Smooth muscle cell (in vitro differentiated cells): ENCODE measurements around the gene EMB. TPM values are rescaled to one million over a fixed set of nuclear protein-coding genes. Genes with fewer than 3 reads are reported as not detected.
"Not testable (repeated sequence)": the region's sequence is repeated elsewhere in the genome, so short reads cannot be mapped to it uniquely, and the experiment has no call there.

Experiments used
- DNase-seq: peaks from one replicate; lab custom pipeline; 2025; ENCODE audit not compliant: unreplicated experiment; lab: John Stamatoyannopoulos, UW
- H2AFZ ChIP-seq: fragments of 200-600 bp; sonication (generic); 2 replicates; pipeline ENCODE4 v1.6.0; 2016; ENCODE audit warnings: antibody characterized with exemption, low read depth, mild to moderate bottlenecking
- H3F3A ChIP-seq: fragments of 200-600 bp; sonication (generic); 2 replicates; pipeline ENCODE4 v1.6.0; 2017; ENCODE audit warnings: antibody characterized with exemption, low read depth
- H3K27ac ChIP-seq: fragments of 200-600 bp; sonication (generic); 2 replicates; pipeline ENCODE4 v1.5.1; 2016; ENCODE audit warnings: low read depth, mild to moderate bottlenecking
- H3K27me3 ChIP-seq: fragments of 200-600 bp; sonication (generic); 2 replicates; pipeline ENCODE4 v1.6.1; 2016; ENCODE audit warnings: low read depth, mild to moderate bottlenecking
- H3K36me3 ChIP-seq: fragments of 200-600 bp; sonication (generic); 2 replicates; pipeline ENCODE4 v1.5.1; 2016; ENCODE audit warnings: low read depth
- H3K4me1 ChIP-seq: fragments of 200-600 bp; sonication (generic); 2 replicates; pipeline ENCODE4 v1.5.1; 2016; ENCODE audit warnings: low read depth
- H3K4me2 ChIP-seq: fragments of 200-600 bp; sonication (generic); 2 replicates; pipeline ENCODE4 v1.6.0; 2016; ENCODE audit warnings: mild to moderate bottlenecking
- H3K4me3 ChIP-seq: fragments of 200-600 bp; sonication (generic); 2 replicates; pipeline ENCODE4 v1.5.1; 2016; ENCODE audit warnings: mild to moderate bottlenecking
- H3K79me2 ChIP-seq: fragments of 200-600 bp; sonication (generic); 2 replicates; pipeline ENCODE4 v1.6.0; 2016; ENCODE audit warnings: low read depth, mild to moderate bottlenecking
- H3K9ac ChIP-seq: fragments of 200-600 bp; sonication (generic); 2 replicates; pipeline ENCODE4 v1.6.0; 2016; ENCODE audit warnings: low read depth
- H3K9me3 ChIP-seq: fragments of 200-600 bp; sonication (generic); replicated peaks from 2 replicates; pipeline ENCODE4 v1.5.1; 2016; ENCODE audit warnings: low read depth
- H4K20me1 ChIP-seq: fragments of 200-600 bp; sonication (generic); 2 replicates; pipeline ENCODE4 v1.6.0; 2016; ENCODE audit warnings: low read depth
- WGBS: methylation state at CpG from one replicate; pipeline ENCODE4 v1.1.7; 2016; ENCODE audit warnings: low lambda C conversion rate; 5-methylcytosine and 5-hydroxymethylcytosine counted together
- polyA plus RNA-seq: library from polyadenylated mRNA; unstranded; fragments of >200 nt; fragmentation: Nextera tagmentation; extraction: Ambion mirVana; gene quantifications from 2 replicates; pipeline ENCODE4 v1.2.1, GENCODE V29; 2016
- total RNA-seq: library from RNA; depleted of rRNA; stranded (reverse); fragments of >200 nt; gene quantifications from 2 replicates; pipeline ENCODE4 v1.2.3, GENCODE V29; 2014
- TF ChIP-seq, protein P1 (sequence below): fragments of 200-600 bp; sonication (generic); IDR thresholded peaks from 2 replicates; pipeline ENCODE4 v1.5.1; 2017; ENCODE audit warnings: borderline replicate concordance, mild to moderate bottlenecking, antibody characterized with exemption; ENCODE audit not compliant: insufficient read depth, poor library complexity, severe bottlenecking

The EMB gene
- total and polyA plus RNA-seq, 2 experiments from 2014 or later, result 6.6 to 19.5 TPM

DNA sequence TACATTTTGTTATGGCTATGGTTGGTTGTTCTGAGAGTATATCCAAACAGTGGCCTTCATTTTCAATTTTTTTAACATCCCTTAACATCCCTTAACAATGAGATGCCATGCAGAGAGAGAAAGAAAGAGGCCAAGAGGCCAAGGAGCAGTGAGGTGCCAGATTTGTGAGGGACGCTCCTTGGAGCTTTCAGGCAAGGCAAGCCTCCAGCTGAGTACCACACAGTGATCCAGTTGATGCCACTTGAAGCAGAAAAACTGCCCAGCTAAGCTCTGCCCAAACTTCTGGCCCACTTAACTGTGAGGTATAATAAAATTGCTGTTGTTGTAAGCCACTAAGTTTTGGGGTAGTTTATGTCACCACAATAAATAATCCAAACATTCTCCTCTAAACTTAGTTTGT, 22.6 kb upstream of the EMB start:
- TF ChIP-seq, protein P1, sequence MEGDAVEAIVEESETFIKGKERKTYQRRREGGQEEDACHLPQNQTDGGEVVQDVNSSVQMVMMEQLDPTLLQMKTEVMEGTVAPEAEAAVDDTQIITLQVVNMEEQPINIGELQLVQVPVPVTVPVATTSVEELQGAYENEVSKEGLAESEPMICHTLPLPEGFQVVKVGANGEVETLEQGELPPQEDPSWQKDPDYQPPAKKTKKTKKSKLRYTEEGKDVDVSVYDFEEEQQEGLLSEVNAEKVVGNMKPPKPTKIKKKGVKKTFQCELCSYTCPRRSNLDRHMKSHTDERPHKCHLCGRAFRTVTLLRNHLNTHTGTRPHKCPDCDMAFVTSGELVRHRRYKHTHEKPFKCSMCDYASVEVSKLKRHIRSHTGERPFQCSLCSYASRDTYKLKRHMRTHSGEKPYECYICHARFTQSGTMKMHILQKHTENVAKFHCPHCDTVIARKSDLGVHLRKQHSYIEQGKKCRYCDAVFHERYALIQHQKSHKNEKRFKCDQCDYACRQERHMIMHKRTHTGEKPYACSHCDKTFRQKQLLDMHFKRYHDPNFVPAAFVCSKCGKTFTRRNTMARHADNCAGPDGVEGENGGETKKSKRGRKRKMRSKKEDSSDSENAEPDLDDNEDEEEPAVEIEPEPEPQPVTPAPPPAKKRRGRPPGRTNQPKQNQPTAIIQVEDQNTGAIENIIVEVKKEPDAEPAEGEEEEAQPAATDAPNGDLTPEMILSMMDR, result no peak
- H3K79me2 ChIP-seq, result no peaks in the 10 kb centered on the region
- no peak overlapping the region for H2AFZ ChIP-seq
- H3K27me3 ChIP-seq, result no peaks in the 10 kb centered on the region
- no peaks in the 10 kb centered on the region for H3K9me3 ChIP-seq
- no peaks in the 10 kb centered on the region for H3F3A ChIP-seq
- no peak overlapping the region for H3K9ac ChIP-seq
- WGBS, result 89% methylated on average over 1 of the region's 1 CpG
- no peak overlapping the region for H3K27ac ChIP-seq
- no peak overlapping the region for H3K4me3 ChIP-seq
- H4K20me1 ChIP-seq, result no peaks in the 10 kb centered on the region
- no peak overlapping the region for H3K4me2 ChIP-seq
- H3K36me3 ChIP-seq, result no peaks in the 10 kb centered on the region
- H3K4me1 ChIP-seq, result peaks cover 6% of the 10 kb centered on the region
- DNase-seq, result no peak

DNA sequence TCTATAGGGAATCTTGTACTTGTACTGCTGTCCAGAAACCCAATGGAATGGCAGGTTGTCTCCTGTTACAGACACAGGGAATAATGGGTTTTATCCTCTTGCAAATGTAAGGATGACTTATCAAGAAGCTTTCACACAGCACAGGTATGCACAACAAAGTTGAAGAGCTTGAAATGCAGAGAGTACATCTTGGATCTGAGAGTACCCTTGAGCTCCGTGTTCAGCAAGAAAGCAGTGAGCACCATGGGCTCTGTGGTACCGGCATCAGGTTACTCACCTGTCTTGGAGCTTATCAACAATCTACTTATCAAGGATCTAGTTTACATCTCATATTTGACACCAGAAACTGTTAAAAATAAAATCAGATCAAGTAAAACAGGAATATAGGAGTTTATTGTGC, 22.0 kb upstream of the EMB start:
- Histone ChIP-seq H3K4me1 (peaks cover 6% of the 10 kb centered on the region), H3K36me3 (no peaks in the 10 kb centered on the region), H4K20me1 (no peaks in the 10 kb centered on the region), H3K4me3 (no peak overlapping the region), H2AFZ (no peak overlapping the region), H3K4me2 (no peak overlapping the region), H3F3A (no peaks in the 10 kb centered on the region), H3K9me3 (no peaks in the 10 kb centered on the region), H3K79me2 (no peaks in the 10 kb centered on the region), H3K9ac (no peak overlapping the region), H3K27me3 (no peaks in the 10 kb centered on the region), H3K27ac (no peak overlapping the region)
- no peak for DNase-seq
- TF ChIP-seq, protein P1, result no peak
- WGBS, result 79% methylated on average over 2 of the region's 2 CpGs

DNA sequence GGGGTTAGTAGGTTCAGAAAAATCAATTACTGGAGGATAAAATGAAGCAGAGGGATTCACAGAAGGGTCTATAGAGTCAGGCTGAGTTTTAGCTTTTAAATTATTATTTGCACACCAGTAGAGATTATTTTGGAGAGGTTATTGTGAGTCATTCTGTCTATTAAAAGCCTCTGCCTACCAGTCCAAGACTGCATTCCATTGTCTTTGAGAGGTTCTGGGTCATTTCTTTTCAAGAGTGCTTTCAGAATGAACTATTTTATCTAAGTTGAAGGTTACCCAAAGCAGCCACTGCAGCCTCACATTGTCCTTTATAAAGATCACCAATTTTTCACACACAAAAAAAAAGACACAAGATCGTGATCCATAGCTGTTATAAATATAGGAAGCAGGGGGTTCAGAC, 21.5 kb upstream of the EMB start:
- not testable (repeated sequence) for H3F3A ChIP-seq, H3K4me2 ChIP-seq, H3K9ac ChIP-seq, H4K20me1 ChIP-seq, H2AFZ ChIP-seq, H3K36me3 ChIP-seq, DNase-seq, H3K27ac ChIP-seq, H3K27me3 ChIP-seq, H3K9me3 ChIP-seq, H3K4me1 ChIP-seq, H3K79me2 ChIP-seq, H3K4me3 ChIP-seq
- WGBS, result 84% methylated on average over 1 of the region's 1 CpG

DNA sequence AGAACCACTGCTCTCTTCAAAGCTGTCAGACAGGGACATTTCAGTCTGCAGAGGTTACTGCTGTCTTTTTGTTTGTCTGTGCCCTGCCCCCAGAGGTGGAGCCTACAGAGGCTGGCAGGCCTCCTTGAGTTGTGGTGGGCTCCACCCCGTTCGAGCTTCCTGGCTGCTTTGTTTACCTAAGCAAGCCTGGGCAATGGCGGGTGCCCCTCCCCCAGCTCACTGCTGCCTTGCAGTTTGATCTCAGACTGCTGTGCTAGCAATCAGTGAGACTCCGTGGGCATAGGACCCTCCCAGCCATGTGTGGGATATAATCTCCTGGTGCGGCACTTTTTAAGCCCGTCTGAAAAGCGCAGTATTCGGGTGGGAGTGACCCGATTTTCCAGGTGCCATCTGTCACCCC, 17.3 kb upstream of the EMB start:
- H3K36me3 ChIP-seq, H3K9ac ChIP-seq, H4K20me1 ChIP-seq, H3K27ac ChIP-seq, H3K4me2 ChIP-seq, H3K79me2 ChIP-seq, H3K4me1 ChIP-seq, H3K4me3 ChIP-seq, H3K9me3 ChIP-seq, DNase-seq, H3K27me3 ChIP-seq, H3F3A ChIP-seq, H2AFZ ChIP-seq: not testable (repeated sequence)
- 82% methylated on average over 9 of the region's 9 CpGs for WGBS

DNA sequence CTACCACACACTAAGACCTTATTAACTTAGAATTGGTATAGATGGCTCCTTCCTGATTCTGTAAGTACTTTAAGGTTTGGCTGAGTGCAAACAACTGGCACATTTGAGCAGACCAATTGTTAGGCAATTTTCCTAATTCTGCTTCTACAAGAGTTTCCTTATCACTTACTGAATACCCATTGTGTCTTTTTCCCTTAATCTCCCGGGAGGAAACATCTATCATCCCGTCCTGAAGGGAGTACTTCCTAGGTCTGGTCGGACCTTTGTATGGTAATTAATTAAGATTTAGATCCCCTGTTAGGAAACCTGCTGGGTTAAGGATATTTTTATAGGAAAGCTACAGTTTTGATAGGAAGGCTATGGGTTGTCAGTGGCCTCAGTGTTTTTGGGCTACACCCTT, 8.2 kb upstream of the EMB start:
- not testable (repeated sequence) for H3K27ac ChIP-seq, H3K36me3 ChIP-seq, DNase-seq, H3K9me3 ChIP-seq, H3K4me1 ChIP-seq, H3F3A ChIP-seq, H3K9ac ChIP-seq, H3K79me2 ChIP-seq, H3K27me3 ChIP-seq, H3K4me3 ChIP-seq, H2AFZ ChIP-seq, H3K4me2 ChIP-seq, H4K20me1 ChIP-seq
- 74% methylated on average over 3 of the region's 3 CpGs for WGBS
